HEK293 (cell line): ENCODE measurements around the gene ABLIM2.

ENCODE experiments used
- CTCF ChIA-PET: fragments of 350-600 bp; formaldehyde crosslinking; extraction: SDS; loops from one replicate; lab custom pipeline; 2021; ENCODE audit warnings: antibody characterized with exemption; lab: Yijun Ruan, JAX
- POLR2A ChIA-PET: fragments of 300-600 bp; formaldehyde crosslinking; extraction: SDS; loops from one replicate; lab custom pipeline; 2020; ENCODE audit warnings: antibody characterized with exemption, inconsistent platforms; lab: Yijun Ruan, JAX
- H3K27ac ChIP-seq: fragments of 200-500 bp; sonication (Bioruptor generic); 2 replicates; pipeline ENCODE4 v1.5.1; 2014; ENCODE audit warnings: low read depth, low read length, control low read depth, inconsistent platforms; ENCODE audit errors: extremely low read depth
- H3K36me3 ChIP-seq, 2 experiments: fragments of 200-500 bp in 1 of 2; sonication (Bioruptor generic) in 1 of 2; 1 replicate in 1 of 2; 2 replicates in 1 of 2; pipeline ENCODE4 v1.5.1; 2014 to 2017; ENCODE audit warnings: inconsistent platforms in 2 of 2, low read length in 2 of 2; ENCODE audit not compliant: control insufficient read depth in 2 of 2, insufficient read depth in 1 of 2
- H3K4me1 ChIP-seq: fragments of 200-500 bp; sonication (Bioruptor generic); 2 replicates; pipeline ENCODE4 v1.5.1; 2014; ENCODE audit warnings: mild to moderate bottlenecking, low read length, inconsistent platforms; ENCODE audit not compliant: control insufficient read depth, insufficient read depth
- H3K4me3 ChIP-seq: 2 replicates; pipeline ENCODE4 v1.5.1; 2011; ENCODE audit warnings: low read depth, mild to moderate bottlenecking, control low read depth, low read length, moderate library complexity
- H3K9me3 ChIP-seq: fragments of 200-500 bp; sonication (Bioruptor generic); 2 replicates; pipeline ENCODE4 v1.5.1; 2014; ENCODE audit warnings: low read depth, low read length, inconsistent platforms; ENCODE audit not compliant: control insufficient read depth, insufficient read depth
- FEZF1 ChIP-seq: fragments of 450-650 bp; formaldehyde crosslinking; IDR thresholded peaks from 2 replicates; pipeline ENCODE4 v1.5.1; 2016; ENCODE audit warnings: missing biosample characterization, missing genetic modification characterization
- GLI2 ChIP-seq: fragments of 450-650 bp; formaldehyde crosslinking; IDR thresholded peaks from 2 replicates; pipeline ENCODE4; 2017; ENCODE audit warnings: missing biosample characterization, missing genetic modification characterization, low read depth, borderline replicate concordance
- GLIS1 ChIP-seq: fragments of 450-650 bp; formaldehyde crosslinking; IDR thresholded peaks from 2 replicates; pipeline ENCODE4 v1.5.1; 2016; ENCODE audit warnings: missing biosample characterization, missing genetic modification characterization
- KLF8 ChIP-seq: fragments of 450-650 bp; formaldehyde crosslinking; IDR thresholded peaks from 2 replicates; pipeline ENCODE4 v1.5.1; 2016; ENCODE audit warnings: missing biosample characterization, missing genetic modification characterization
- ZBTB17 ChIP-seq: fragments of 450-650 bp; formaldehyde crosslinking; IDR thresholded peaks from 2 replicates; pipeline ENCODE4 v1.5.1; 2016; ENCODE audit warnings: missing biosample characterization, missing genetic modification characterization
- ZBTB20 ChIP-seq: fragments of 450-650 bp; formaldehyde crosslinking; IDR thresholded peaks from 2 replicates; pipeline ENCODE4 v1.5.1; 2016; ENCODE audit warnings: missing biosample characterization, missing genetic modification characterization
- ZFHX2 ChIP-seq: fragments of 450-650 bp; formaldehyde crosslinking; conservative IDR thresholded peaks from 2 replicates; pipeline ENCODE4 v1.5.1; 2016; ENCODE audit warnings: missing biosample characterization, missing genetic modification characterization
- ZNF202 ChIP-seq: fragments of 450-650 bp; formaldehyde crosslinking; IDR thresholded peaks from 2 replicates; pipeline ENCODE4 v1.5.1; 2016; ENCODE audit warnings: missing biosample characterization, missing genetic modification characterization, borderline replicate concordance
- ZNF239 ChIP-seq: fragments of 450-650 bp; formaldehyde crosslinking; IDR thresholded peaks from 2 replicates; pipeline ENCODE4 v1.5.1; 2016; ENCODE audit warnings: missing biosample characterization, missing genetic modification characterization
- ZNF274 ChIP-seq, 2 experiments: fragments of 200-500 bp in 1 of 2; fragments of 450-650 bp in 1 of 2; sonication (Bioruptor generic) in 1 of 2; formaldehyde crosslinking in 1 of 2; IDR thresholded peaks; 2 replicates each; pipeline versions ENCODE4 v1.5.1 to v1.6.1; 2014 to 2016; ENCODE audit warnings: borderline replicate concordance in 1 of 2, inconsistent platforms in 1 of 2, low read length in 1 of 2, missing biosample characterization in 1 of 2, missing genetic modification characterization in 1 of 2
- ZNF302 ChIP-seq: fragments of 450-650 bp; formaldehyde crosslinking; IDR thresholded peaks from 2 replicates; pipeline ENCODE4 v1.5.1; 2016; ENCODE audit warnings: missing biosample characterization, missing genetic modification characterization, low read depth
- ZNF324 ChIP-seq: fragments of 450-650 bp; formaldehyde crosslinking; IDR thresholded peaks from 2 replicates; pipeline ENCODE4 v1.5.1; 2016; ENCODE audit warnings: missing biosample characterization, missing genetic modification characterization
- ZNF335 ChIP-seq: fragments of 450-650 bp; formaldehyde crosslinking; conservative IDR thresholded peaks from 2 replicates; pipeline ENCODE4 v1.5.1; 2016; ENCODE audit warnings: missing biosample characterization, missing genetic modification characterization
- ZNF404 ChIP-seq: fragments of 450-650 bp; formaldehyde crosslinking; IDR thresholded peaks from 2 replicates; pipeline ENCODE4 v1.5.1; 2017; ENCODE audit warnings: missing biosample characterization, missing genetic modification characterization
- ZNF670 ChIP-seq: fragments of 450-650 bp; formaldehyde crosslinking; IDR thresholded peaks from 2 replicates; pipeline ENCODE4 v1.5.1; 2016; ENCODE audit warnings: missing biosample characterization, missing genetic modification characterization, low read depth
- ZNF785 ChIP-seq: fragments of 450-650 bp; formaldehyde crosslinking; IDR thresholded peaks from 2 replicates; pipeline ENCODE4 v1.5.1; 2016; ENCODE audit warnings: missing biosample characterization, missing genetic modification characterization
- ZNF792 ChIP-seq: fragments of 450-650 bp; formaldehyde crosslinking; IDR thresholded peaks from 2 replicates; pipeline ENCODE4 v1.5.1; 2016; ENCODE audit warnings: missing biosample characterization, missing genetic modification characterization
- TF ChIP-seq, protein P1 (sequence below): fragments of 450-650 bp; formaldehyde crosslinking; IDR thresholded peaks from 2 replicates; pipeline ENCODE4 v1.5.1; 2017; ENCODE audit warnings: missing biosample characterization, missing genetic modification characterization
- TF ChIP-seq, protein P2 (sequence below): fragments of 450-650 bp; formaldehyde crosslinking; conservative IDR thresholded peaks from 2 replicates; pipeline ENCODE4 v1.5.1; 2016; ENCODE audit warnings: low read depth, missing biosample characterization, missing genetic modification characterization
- TF ChIP-seq, protein P3 (sequence below): fragments of 450-650 bp; formaldehyde crosslinking; IDR thresholded peaks from 2 replicates; pipeline ENCODE4 v1.5.1; 2016; ENCODE audit warnings: missing biosample characterization, missing genetic modification characterization
- TF ChIP-seq, protein P4 (sequence below): fragments of 450-650 bp; formaldehyde crosslinking; IDR thresholded peaks from 2 replicates; pipeline ENCODE4 v1.5.1; 2016; ENCODE audit warnings: missing biosample characterization, missing genetic modification characterization
- TF ChIP-seq, protein P5 (sequence below): fragments of 450-650 bp; formaldehyde crosslinking; IDR thresholded peaks from 2 replicates; pipeline ENCODE4 v1.5.1; 2016; ENCODE audit warnings: missing biosample characterization, missing genetic modification characterization
- TF ChIP-seq, protein P6 (sequence below): fragments of 450-650 bp; formaldehyde crosslinking; IDR thresholded peaks from 2 replicates; pipeline ENCODE4 v1.5.1; 2016; ENCODE audit warnings: missing biosample characterization, missing genetic modification characterization
- TF ChIP-seq, protein P7 (sequence below): fragments of 450-650 bp; formaldehyde crosslinking; IDR thresholded peaks from 2 replicates; pipeline ENCODE4 v1.5.1; 2016; ENCODE audit warnings: missing biosample characterization, missing genetic modification characterization

The ABLIM2 gene

DNA sequence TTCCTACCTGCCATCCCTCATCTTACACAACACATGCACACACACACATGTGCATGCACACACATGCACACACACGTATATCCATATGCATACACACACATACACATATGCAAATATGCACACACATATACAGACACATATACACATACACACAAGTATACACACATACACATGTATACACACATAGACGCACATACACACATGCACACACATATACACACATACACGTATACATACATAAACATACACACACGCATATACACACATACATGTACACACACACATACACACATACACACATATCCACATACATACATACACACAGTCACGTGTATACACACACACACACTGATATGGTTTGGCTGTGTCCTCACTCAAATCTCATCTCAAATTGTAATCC lies 182.0 kb downstream of the ABLIM2 start:
- Histone ChIP-seq H3K36me3 (no peaks in the 10 kb centered on the region), H3K27ac (no peak overlapping the region), H3K9me3 (no peaks in the 10 kb centered on the region), H3K4me3 (no peak overlapping the region), H3K4me1 (no peaks in the 10 kb centered on the region)
- TF ChIP-seq ZNF324, result no peak
- no peak for TF ChIP-seq ZNF404
- TF ChIP-seq, protein P1, sequence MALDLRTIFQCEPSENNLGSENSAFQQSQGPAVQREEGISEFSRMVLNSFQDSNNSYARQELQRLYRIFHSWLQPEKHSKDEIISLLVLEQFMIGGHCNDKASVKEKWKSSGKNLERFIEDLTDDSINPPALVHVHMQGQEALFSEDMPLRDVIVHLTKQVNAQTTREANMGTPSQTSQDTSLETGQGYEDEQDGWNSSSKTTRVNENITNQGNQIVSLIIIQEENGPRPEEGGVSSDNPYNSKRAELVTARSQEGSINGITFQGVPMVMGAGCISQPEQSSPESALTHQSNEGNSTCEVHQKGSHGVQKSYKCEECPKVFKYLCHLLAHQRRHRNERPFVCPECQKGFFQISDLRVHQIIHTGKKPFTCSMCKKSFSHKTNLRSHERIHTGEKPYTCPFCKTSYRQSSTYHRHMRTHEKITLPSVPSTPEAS (tag by site-specific recombination), result peak; percentile 85
- no peak for TF ChIP-seq GLIS1
- ChIA-PET POLR2A (no interaction called here), CTCF (no interaction called here)

DNA sequence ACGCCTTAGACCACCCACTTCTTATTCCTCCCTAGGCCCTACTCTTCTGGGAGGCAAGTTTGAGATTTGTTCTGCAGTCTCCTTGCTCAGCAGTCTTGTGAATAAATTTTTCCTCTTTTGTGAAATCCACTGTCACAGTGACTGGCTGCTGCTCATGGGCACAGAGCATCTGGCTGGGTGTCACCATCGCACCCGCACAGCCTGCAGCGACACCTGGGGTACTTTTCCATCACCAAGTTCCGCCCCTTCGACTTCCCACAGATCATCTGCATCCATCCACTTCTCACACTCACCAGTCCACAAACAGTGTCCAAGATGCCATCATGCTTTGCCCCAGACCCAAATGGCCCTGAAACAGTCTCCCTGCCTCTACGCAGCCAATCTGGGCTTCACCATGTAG lies 182.6 kb downstream of the ABLIM2 start:
- TF ChIP-seq, protein P2, sequence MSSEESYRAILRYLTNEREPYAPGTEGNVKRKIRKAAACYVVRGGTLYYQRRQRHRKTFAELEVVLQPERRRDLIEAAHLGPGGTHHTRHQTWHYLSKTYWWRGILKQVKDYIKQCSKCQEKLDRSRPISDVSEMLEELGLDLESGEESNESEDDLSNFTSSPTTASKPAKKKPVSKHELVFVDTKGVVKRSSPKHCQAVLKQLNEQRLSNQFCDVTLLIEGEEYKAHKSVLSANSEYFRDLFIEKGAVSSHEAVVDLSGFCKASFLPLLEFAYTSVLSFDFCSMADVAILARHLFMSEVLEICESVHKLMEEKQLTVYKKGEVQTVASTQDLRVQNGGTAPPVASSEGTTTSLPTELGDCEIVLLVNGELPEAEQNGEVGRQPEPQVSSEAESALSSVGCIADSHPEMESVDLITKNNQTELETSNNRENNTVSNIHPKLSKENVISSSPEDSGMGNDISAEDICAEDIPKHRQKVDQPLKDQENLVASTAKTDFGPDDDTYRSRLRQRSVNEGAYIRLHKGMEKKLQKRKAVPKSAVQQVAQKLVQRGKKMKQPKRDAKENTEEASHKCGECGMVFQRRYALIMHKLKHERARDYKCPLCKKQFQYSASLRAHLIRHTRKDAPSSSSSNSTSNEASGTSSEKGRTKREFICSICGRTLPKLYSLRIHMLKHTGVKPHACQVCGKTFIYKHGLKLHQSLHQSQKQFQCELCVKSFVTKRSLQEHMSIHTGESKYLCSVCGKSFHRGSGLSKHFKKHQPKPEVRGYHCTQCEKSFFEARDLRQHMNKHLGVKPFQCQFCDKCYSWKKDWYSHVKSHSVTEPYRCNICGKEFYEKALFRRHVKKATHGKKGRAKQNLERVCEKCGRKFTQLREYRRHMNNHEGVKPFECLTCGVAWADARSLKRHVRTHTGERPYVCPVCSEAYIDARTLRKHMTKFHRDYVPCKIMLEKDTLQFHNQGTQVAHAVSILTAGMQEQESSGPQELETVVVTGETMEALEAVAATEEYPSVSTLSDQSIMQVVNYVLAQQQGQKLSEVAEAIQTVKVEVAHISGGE (tag by site-specific recombination), result no peak
- TF ChIP-seq ZNF274 (IDR thresholded peaks at IDR 0.05; ENCODE audit: low read length) (no peak), ZNF274 (tag by site-specific recombination; IDR thresholded peaks at IDR 0.05; ENCODE audit: borderline replicate concordance) (no peak), ZNF670 (tag by site-specific recombination) (no peak), ZBTB17 (tag by site-specific recombination) (no peak), ZNF239 (no peak), ZNF792 (no peak), ZNF202 (tag by site-specific recombination) (no peak), ZFHX2 (tag by site-specific recombination) (no peak), KLF8 (tag by site-specific recombination) (no peak), ZNF335 (tag by site-specific recombination) (no peak), ZNF302 (tag by site-specific recombination) (no peak), GLI2 (no peak), FEZF1 (tag by site-specific recombination) (no peak), ZBTB20 (tag by site-specific recombination) (no peak), ZNF785 (tag by site-specific recombination) (no peak)
- TF ChIP-seq, protein P3, sequence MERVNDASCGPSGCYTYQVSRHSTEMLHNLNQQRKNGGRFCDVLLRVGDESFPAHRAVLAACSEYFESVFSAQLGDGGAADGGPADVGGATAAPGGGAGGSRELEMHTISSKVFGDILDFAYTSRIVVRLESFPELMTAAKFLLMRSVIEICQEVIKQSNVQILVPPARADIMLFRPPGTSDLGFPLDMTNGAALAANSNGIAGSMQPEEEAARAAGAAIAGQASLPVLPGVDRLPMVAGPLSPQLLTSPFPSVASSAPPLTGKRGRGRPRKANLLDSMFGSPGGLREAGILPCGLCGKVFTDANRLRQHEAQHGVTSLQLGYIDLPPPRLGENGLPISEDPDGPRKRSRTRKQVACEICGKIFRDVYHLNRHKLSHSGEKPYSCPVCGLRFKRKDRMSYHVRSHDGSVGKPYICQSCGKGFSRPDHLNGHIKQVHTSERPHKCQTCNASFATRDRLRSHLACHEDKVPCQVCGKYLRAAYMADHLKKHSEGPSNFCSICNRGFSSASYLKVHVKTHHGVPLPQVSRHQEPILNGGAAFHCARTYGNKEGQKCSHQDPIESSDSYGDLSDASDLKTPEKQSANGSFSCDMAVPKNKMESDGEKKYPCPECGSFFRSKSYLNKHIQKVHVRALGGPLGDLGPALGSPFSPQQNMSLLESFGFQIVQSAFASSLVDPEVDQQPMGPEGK (tag by site-specific recombination), result no peak
- TF ChIP-seq, protein P4, sequence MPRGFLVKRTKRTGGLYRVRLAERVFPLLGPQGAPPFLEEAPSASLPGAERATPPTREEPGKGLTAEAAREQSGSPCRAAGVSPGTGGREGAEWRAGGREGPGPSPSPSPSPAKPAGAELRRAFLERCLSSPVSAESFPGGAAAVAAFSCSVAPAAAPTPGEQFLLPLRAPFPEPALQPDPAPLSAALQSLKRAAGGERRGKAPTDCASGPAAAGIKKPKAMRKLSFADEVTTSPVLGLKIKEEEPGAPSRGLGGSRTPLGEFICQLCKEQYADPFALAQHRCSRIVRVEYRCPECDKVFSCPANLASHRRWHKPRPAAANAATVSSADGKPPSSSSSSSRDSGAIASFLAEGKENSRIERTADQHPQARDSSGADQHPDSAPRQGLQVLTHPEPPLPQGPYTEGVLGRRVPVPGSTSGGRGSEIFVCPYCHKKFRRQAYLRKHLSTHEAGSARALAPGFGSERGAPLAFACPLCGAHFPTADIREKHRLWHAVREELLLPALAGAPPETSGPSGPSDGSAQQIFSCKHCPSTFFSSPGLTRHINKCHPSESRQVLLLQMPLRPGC (tag by site-specific recombination), result no peak
- TF ChIP-seq, protein P5, sequence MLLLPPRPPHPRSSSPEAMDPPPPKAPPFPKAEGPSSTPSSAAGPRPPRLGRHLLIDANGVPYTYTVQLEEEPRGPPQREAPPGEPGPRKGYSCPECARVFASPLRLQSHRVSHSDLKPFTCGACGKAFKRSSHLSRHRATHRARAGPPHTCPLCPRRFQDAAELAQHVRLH (tag by site-specific recombination), result no peak
- TF ChIP-seq, protein P6, sequence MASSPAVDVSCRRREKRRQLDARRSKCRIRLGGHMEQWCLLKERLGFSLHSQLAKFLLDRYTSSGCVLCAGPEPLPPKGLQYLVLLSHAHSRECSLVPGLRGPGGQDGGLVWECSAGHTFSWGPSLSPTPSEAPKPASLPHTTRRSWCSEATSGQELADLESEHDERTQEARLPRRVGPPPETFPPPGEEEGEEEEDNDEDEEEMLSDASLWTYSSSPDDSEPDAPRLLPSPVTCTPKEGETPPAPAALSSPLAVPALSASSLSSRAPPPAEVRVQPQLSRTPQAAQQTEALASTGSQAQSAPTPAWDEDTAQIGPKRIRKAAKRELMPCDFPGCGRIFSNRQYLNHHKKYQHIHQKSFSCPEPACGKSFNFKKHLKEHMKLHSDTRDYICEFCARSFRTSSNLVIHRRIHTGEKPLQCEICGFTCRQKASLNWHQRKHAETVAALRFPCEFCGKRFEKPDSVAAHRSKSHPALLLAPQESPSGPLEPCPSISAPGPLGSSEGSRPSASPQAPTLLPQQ (tag by site-specific recombination), result no peak
- TF ChIP-seq, protein P7, sequence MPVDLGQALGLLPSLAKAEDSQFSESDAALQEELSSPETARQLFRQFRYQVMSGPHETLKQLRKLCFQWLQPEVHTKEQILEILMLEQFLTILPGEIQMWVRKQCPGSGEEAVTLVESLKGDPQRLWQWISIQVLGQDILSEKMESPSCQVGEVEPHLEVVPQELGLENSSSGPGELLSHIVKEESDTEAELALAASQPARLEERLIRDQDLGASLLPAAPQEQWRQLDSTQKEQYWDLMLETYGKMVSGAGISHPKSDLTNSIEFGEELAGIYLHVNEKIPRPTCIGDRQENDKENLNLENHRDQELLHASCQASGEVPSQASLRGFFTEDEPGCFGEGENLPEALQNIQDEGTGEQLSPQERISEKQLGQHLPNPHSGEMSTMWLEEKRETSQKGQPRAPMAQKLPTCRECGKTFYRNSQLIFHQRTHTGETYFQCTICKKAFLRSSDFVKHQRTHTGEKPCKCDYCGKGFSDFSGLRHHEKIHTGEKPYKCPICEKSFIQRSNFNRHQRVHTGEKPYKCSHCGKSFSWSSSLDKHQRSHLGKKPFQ (tag by site-specific recombination), result no peak
- TF ChIP-seq, all 188 proteins: peak for 0
- Histone ChIP-seq H3K9me3 (no peaks in the 10 kb centered on the region), H3K4me3 (no peak overlapping the region), H3K36me3 (no peaks in the 10 kb centered on the region), H3K27ac (no peak overlapping the region), H3K4me1 (no peaks in the 10 kb centered on the region)
- POLR2A ChIA-PET, result no interaction called here
- CTCF ChIA-PET, result interaction anchor here (1.3 kb wide), 1 partner anchor 171 kb away, joined by 5 read pairs; no protein-coding TSS in a partner anchor
